Neutrophil (primary cell): ENCODE results near the gene NTF3.

Source experiments
- H3K27ac ChIP-seq: fragments of 200-600 bp; sonication (generic); 2 replicates; pipeline ENCODE4 v1.5.1; 2016; ENCODE audit warnings: mild to moderate bottlenecking, moderate library complexity
- H3K27me3 ChIP-seq: fragments of 200-600 bp; sonication (generic); 2 replicates; pipeline ENCODE4 v1.6.0; 2016; ENCODE audit warnings: mild to moderate bottlenecking
- H3K36me3 ChIP-seq: fragments of 200-600 bp; sonication (generic); 2 replicates; pipeline ENCODE4 v1.5.1; 2017
- H3K4me1 ChIP-seq, 2 experiments: fragments of 200-600 bp in 1 of 2; sonication (generic) in 1 of 2; 1 replicate in 1 of 2; 2 replicates in 1 of 2; pipeline versions ENCODE4 v1.5.1 to v1.6.1; 2013 to 2016; ENCODE audit warnings: low read depth in 1 of 2, low read length in 1 of 2, mild to moderate bottlenecking in 1 of 2, moderate library complexity in 1 of 2; ENCODE audit not compliant: control insufficient read depth in 1 of 2, insufficient read depth in 1 of 2
- H3K4me3 ChIP-seq, 2 experiments: fragments of 200-600 bp in 1 of 2; sonication (generic) in 1 of 2; 1 replicate in 1 of 2; 2 replicates in 1 of 2; pipeline ENCODE4 v1.5.1; 2013 to 2016; ENCODE audit warnings: low read depth in 1 of 2, low read length in 1 of 2, mild to moderate bottlenecking in 1 of 2, moderate library complexity in 1 of 2
- H3K9me3 ChIP-seq: fragments of 200-600 bp; sonication (generic); 2 replicates; pipeline ENCODE4 v1.5.1; 2016
- TF ChIP-seq, protein P1 (sequence below): fragments of 200-600 bp; sonication (generic); IDR thresholded peaks from 2 replicates; pipeline ENCODE4 v1.5.1; 2016; ENCODE audit warnings: antibody characterized with exemption

NTF3 gene

GRCh38 chr12:5498076-5498475 is 66.2 kb downstream of the NTF3 start:
- Histone ChIP-seq H3K36me3 (no peaks in the 10 kb centered on the region), H3K27me3 (no peaks in the 10 kb centered on the region), H3K4me3 (no peak overlapping the region), H3K4me1 (no peaks in the 10 kb centered on the region), H3K9me3 (no peaks in the 10 kb centered on the region), H3K27ac (no peak overlapping the region)
- TF ChIP-seq, protein P1, sequence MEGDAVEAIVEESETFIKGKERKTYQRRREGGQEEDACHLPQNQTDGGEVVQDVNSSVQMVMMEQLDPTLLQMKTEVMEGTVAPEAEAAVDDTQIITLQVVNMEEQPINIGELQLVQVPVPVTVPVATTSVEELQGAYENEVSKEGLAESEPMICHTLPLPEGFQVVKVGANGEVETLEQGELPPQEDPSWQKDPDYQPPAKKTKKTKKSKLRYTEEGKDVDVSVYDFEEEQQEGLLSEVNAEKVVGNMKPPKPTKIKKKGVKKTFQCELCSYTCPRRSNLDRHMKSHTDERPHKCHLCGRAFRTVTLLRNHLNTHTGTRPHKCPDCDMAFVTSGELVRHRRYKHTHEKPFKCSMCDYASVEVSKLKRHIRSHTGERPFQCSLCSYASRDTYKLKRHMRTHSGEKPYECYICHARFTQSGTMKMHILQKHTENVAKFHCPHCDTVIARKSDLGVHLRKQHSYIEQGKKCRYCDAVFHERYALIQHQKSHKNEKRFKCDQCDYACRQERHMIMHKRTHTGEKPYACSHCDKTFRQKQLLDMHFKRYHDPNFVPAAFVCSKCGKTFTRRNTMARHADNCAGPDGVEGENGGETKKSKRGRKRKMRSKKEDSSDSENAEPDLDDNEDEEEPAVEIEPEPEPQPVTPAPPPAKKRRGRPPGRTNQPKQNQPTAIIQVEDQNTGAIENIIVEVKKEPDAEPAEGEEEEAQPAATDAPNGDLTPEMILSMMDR: no peak

DNA sequence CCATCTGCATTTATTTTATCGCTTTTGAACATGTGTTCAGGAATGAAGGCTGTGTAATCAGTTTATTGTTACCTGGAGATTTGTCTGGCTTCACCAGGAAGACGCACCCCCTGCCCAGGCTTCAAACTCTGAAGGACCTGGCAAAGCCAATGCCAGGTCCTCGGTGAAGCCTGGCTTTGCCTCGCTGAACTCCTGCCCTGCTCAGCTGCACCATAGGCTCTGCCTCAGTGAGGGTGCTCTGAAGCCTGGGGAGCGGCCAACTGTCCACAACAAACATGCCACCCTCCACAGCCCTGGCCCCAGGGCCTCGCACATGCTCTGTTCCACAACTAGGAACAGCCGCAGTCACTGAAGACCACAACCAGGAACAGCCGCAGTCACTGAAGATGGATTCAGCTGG is 66.9 kb downstream of the NTF3 start:
- H3K27me3 ChIP-seq: no peaks in the 10 kb centered on the region
- no peaks in the 10 kb centered on the region for H3K4me1 ChIP-seq
- TF ChIP-seq, protein P1: no peak
- no peak overlapping the region for H3K27ac ChIP-seq
- H3K4me3 ChIP-seq: no peak overlapping the region
- H3K36me3 ChIP-seq: no peaks in the 10 kb centered on the region
- no peaks in the 10 kb centered on the region for H3K9me3 ChIP-seq

DNA sequence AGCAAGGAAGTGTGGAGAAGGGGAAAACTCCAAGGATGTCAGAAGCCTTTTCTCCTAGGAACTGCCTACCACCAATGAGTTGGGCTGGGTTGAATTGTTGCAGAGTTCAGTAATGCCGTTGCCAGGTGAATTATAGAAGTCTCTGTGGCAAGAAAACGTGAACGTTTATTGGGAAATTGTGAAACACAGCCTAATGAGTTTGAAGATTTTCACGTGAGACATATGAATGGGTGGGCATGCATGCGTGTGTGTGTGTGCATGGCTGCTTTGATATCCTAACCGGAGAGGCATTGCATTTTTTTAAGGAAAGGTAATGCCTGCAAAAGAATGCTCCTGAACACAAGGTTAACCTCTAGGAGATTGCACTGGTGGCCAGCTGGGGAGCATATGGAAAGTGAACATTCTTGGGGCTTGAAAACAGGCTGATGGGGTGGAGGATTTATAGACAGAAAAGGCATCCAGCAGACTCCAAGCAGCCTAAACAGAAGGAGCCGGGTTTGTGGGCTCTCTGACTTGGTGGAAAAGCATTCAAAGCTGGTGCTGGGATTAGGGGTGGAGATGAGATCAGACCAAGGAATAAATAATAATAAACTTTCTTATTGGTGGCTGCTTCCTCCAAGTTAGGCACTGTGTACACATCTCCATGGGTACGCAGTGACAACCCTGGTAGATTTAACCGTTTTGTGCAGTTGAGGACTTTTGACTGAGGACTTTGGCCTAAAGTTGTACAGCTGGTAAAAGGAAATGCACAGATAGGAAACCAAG is 67.8 kb downstream of the NTF3 start:
- Histone ChIP-seq H3K27me3 (no peaks in the 10 kb centered on the region), H3K9me3 (no peaks in the 10 kb centered on the region), H3K27ac (no peak overlapping the region), H3K36me3 (no peaks in the 10 kb centered on the region), H3K4me3 (no peak overlapping the region), H3K4me1 (no peaks in the 10 kb centered on the region)
- TF ChIP-seq, protein P1: no peak

DNA sequence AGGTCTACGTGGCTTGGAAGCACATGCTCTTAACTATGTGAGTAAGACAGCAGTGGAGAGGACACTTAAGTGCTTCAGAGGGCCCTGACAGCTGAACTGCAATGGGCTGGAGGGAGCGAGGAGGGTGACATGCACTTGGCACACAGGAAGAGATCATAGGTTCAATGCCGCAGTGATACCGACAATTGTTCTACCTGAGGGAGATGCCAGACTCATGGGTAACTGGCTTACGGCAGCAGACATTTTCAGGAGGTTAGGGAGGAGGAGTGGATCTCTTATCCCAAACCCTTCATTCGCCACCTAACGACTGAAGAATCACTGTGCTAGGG is 68.4 kb downstream of the NTF3 start:
- Histone ChIP-seq H3K9me3 (no peaks in the 10 kb centered on the region), H3K27me3 (no peaks in the 10 kb centered on the region), H3K4me3 (no peak overlapping the region), H3K4me1 (no peaks in the 10 kb centered on the region), H3K36me3 (no peaks in the 10 kb centered on the region), H3K27ac (no peak overlapping the region)
- TF ChIP-seq, protein P1: no peak

- no peaks in the 10 kb centered on the region for H3K4me1 ChIP-seq
- H3K4me3 ChIP-seq: no peak overlapping the region
- TF ChIP-seq, protein P1: no peak
- H3K27ac ChIP-seq: no peak overlapping the region
- H3K9me3 ChIP-seq: no peaks in the 10 kb centered on the region
- no peaks in the 10 kb centered on the region for H3K27me3 ChIP-seq
- no peaks in the 10 kb centered on the region for H3K36me3 ChIP-seq
These were observed 71.9 kb downstream of the NTF3 start for GRCh38 chr12:5503774-5504173.
